Gastroesophageal sphincter (tissue), 4 donors: Measurements from ENCODE around the gene PDPR. TPM values are rescaled to one million over a fixed set of nuclear protein-coding genes. Genes with fewer than 3 reads are reported as not detected.
"Not testable (repeated sequence)": the region's sequence is repeated elsewhere in the genome, so short reads cannot be mapped to it uniquely, and the experiment has no call there.

Experiments
- ATAC-seq: fragments of 150-250 bp; one replicate; pipeline ENCODE4 v1.9.1; 2016; ENCODE audit warnings: mild to moderate bottlenecking, moderate library complexity
- H3K27ac ChIP-seq, 4 donors: fragments of 200-600 bp; sonication (generic) in 3 of 4; 1 replicate in 3 of 4; 2 replicates in 1 of 4; pipeline ENCODE4 v1.5.1; 2016 to 2019
- H3K27me3 ChIP-seq: fragments of 200-600 bp; sonication (generic); one replicate; pipeline ENCODE4 v1.5.1; 2019
- H3K36me3 ChIP-seq, 2 donors: fragments of 200-600 bp; sonication (generic); one replicate each; pipeline ENCODE4 v1.5.1; 2019; ENCODE audit warnings: control low read depth in 1 of 2
- H3K4me1 ChIP-seq, 3 donors: fragments of 200-600 bp; sonication (generic); 1 replicate in 2 of 3; 2 replicates in 1 of 3; pipeline ENCODE4 v1.5.1; 2016 to 2019; ENCODE audit warnings: control low read depth in 2 of 3
- H3K4me3 ChIP-seq, 2 donors: fragments of 200-600 bp; sonication (generic); one replicate each; pipeline ENCODE4 v1.5.1; 2019; ENCODE audit warnings: mild to moderate bottlenecking in 1 of 2, moderate library complexity in 1 of 2
- H3K9me3 ChIP-seq, 3 donors: fragments of 200-600 bp; sonication (generic); one replicate each; pipeline ENCODE4 v1.5.1; 2017 to 2019; ENCODE audit warnings: control low read depth in 2 of 3
- WGBS, 2 donors: methylation state at CpG; one replicate each; pipeline ENCODE4 v1.1.5; 2018; ENCODE audit warnings: low coverage in 1 of 2; 5-methylcytosine and 5-hydroxymethylcytosine counted together
- small RNA-seq, 4 donors: library from RNA; depleted of rRNA; stranded (forward); fragments of <200 nt; gene quantifications; one replicate each; pipeline ENCODE3, GENCODE V24; 2016
- total RNA-seq, 4 donors: library from RNA; depleted of rRNA; stranded (reverse); fragments of >200 nt; gene quantifications; one replicate each; pipeline ENCODE4 v1.1.0, GENCODE V29; 2016

PDPR gene
- total RNA-seq, 4 donors from 2014 or later, result 24.0 to 38.3 (median 29.8) TPM

- no CpG with 5 or more reads among the region's 12 CpGs for WGBS, 2 donors
- not testable (repeated sequence) for H3K4me3 ChIP-seq, H3K27me3 ChIP-seq, H3K9me3 ChIP-seq, H3K4me1 ChIP-seq, H3K36me3 ChIP-seq, H3K27ac ChIP-seq
- ATAC-seq, result peak; percentile 53
Observed at GRCh38 chr16:70196683-70197300, 82.7 kb downstream of the PDPR start.

DNA sequence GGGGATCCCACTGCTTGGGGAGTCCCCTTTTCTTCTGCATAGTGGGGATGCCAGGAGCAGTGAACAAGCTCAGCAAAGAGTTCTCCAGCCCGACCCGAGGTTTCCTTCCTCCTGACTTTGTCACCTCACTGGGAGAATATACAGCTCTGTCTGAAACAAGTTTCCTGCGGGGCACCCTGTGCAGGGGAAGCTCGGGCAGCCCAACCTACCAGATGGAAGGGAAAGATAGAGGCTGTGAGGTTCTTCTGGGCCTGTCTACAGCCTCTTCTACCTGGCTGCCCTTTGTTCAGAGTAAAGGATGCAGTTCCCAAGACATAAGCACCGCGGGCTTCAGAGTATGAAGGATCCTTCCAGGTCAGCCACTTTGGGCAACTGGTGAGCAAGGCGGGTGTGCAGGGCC, 83.5 kb downstream of the PDPR start:
- not testable (repeated sequence) for H3K9me3 ChIP-seq, H3K4me3 ChIP-seq, H3K27me3 ChIP-seq, ATAC-seq, H3K27ac ChIP-seq, H3K4me1 ChIP-seq, H3K36me3 ChIP-seq
- WGBS, 2 donors, result 83 to 95% methylated on average over 1 to 3 of the region's 7 CpGs

DNA sequence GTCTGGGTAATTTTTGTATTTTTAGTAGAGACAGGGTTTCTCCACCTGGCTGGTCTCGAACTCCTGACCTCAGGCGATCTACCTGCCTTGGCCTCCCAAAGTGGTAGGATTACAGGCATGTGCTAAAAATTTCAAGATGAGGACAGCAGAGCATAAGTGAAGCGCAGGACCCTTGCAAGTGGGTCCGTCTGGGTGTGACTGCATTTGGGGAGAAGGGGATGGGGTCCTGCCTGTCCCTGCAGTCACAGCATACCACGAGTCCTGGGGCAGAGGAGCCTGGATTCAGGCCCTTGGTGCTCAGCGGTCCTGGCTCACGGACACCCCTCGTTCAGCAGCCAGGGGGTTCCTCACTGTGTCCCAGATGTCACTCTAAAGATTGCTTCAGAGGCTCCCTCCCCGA, 84.1 kb downstream of the PDPR start:
- 67% methylated on average over 4 of the region's 9 CpGs; no CpG with 5 or more reads in 1 of the 2 donors for WGBS, 2 donors
- H3K36me3 ChIP-seq, ATAC-seq: not testable (repeated sequence)

DNA sequence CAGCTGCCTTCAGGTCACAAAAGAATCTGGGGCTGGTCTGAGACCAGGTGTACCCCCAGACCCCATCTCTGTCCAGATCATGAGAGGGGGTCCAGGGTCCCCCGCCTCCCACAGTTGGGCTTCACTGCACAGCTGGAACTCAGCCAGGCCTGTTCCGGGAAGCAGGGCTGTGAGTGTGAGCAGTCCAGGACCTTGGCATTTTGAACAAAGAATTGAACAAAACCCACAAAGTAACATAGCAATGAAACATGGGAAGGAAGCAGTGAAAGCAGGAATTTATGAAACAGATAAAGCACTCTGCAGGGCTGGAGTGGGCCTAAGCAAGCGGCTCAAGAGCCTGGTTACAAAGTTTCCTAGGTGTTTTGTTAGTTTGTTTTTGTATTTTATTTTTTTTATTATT, 84.5 kb downstream of the PDPR start:
- H3K36me3 ChIP-seq, H3K27ac ChIP-seq, H3K27me3 ChIP-seq, H3K4me3 ChIP-seq, ATAC-seq, H3K9me3 ChIP-seq, H3K4me1 ChIP-seq: not testable (repeated sequence)
- 39% methylated on average over 2 of the region's 3 CpGs; no CpG with 5 or more reads in 1 of the 2 donors for WGBS, 2 donors

More for the DNA sequence above, 84.1 kb downstream of the PDPR start:
- not testable (repeated sequence) for H3K4me3 ChIP-seq, H3K27ac ChIP-seq, H3K27me3 ChIP-seq, H3K4me1 ChIP-seq, H3K9me3 ChIP-seq

DNA sequence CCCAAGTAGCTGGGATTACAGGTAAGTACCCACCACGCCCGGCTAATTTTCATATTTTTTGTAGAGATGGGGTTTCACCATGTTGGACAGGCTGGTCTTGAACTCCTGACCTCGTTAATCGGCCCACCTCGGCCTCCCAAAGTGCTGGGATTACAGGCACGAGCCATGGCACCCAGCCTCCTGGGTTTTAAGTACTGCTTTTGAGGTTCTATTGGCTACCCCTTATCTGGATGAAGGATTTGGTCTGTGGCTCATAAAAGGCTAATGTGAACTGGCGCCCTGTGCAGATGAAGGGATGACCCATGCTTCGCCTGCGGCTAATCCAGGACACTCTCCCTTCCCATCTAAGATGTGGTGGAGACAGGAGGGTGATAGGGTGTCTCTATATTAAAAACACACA, 85.0 kb downstream of the PDPR start:
- not testable (repeated sequence) for H3K36me3 ChIP-seq, H3K4me3 ChIP-seq, H3K9me3 ChIP-seq, H3K4me1 ChIP-seq, H3K27ac ChIP-seq, H3K27me3 ChIP-seq, ATAC-seq
- WGBS, 2 donors, result 80 to 85% methylated on average over 1 to 9 of the region's 9 CpGs

- not testable (repeated sequence) for H3K36me3 ChIP-seq, ATAC-seq, H3K4me3 ChIP-seq, H3K27me3 ChIP-seq, H3K4me1 ChIP-seq, H3K27ac ChIP-seq, H3K9me3 ChIP-seq
- 85 to 89% methylated on average over 5 to 7 of the region's 8 CpGs for WGBS, 2 donors
Observed at GRCh38 chr16:70200063-70200462, 85.9 kb downstream of the PDPR start.

GRCh38 chr16:70203508-70203907, 89.4 kb downstream of the PDPR start:
- not testable (repeated sequence) for H3K4me1 ChIP-seq, H3K9me3 ChIP-seq, H3K36me3 ChIP-seq, H3K4me3 ChIP-seq, ATAC-seq, H3K27me3 ChIP-seq, H3K27ac ChIP-seq
- WGBS, 2 donors, result 32 to 81% methylated on average over 2 of the region's 7 CpGs

DNA sequence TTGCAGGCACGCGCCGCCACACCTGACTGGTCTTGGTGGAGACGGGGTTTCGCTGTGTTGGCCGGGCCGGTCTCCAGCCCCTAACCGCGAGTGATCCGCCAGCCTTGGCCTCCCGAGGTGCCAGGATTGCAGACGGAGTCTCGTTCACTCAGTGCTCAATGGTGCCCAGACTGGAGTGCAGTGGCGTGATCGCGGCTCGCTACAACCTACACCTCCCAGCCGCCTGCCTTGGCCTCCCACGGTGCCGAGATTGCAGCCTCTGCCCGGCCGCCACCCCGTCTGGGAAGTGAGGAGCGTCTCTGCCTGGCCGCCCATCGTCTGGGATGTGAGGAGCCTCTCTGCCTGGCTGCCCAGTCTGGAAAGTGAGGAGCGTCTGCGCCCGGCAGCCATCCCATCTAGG, 89.9 kb downstream of the PDPR start:
- H3K27me3 ChIP-seq, H3K4me3 ChIP-seq, ATAC-seq, H3K36me3 ChIP-seq, H3K27ac ChIP-seq, H3K9me3 ChIP-seq, H3K4me1 ChIP-seq: not testable (repeated sequence)
- WGBS, 2 donors, result no CpG with 5 or more reads among the region's 29 CpGs

DNA sequence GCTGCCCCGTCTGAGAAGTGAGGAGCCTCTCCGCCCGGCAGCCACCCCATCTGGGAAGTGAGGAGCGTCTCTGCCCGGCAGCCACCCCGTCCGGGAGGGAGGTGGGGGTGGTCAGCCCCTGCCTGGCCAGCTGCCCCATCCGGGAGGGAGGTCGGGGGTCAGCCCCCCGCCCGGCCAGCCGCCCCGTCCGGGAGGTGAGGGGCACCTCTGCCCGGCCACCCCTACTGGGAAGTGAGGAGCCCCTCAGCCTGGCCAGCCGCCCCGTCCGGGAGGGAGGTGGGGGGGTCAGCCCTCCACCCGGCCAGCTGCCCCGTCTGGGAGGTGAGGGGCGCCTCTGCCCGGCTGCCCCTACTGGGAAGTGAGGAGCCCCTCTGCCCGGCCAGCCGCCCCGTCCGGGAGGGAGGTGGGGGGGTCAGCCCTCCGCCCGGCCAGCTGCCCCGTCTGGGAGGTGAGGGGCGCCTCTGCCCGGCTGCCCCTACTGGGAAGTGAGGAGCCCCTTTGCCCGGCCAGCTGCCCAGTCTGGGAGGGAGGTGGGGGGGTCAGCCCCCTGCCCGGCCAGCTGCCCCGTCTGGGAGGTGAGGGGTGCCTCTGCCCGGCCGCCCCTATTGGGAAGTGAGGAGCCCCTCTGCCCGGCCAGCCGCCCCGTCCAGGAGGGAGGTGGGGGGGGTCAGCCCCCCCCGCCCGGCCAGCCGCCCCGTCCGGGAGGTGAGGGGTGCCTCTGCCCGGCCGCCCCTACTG, 90.7 kb downstream of the PDPR start:
- H3K27ac ChIP-seq, result not testable (repeated sequence)
- no CpG with 5 or more reads among the region's 46 CpGs for WGBS, 2 donors

GRCh38 chr16:70206382-70206781, 92.2 kb downstream of the PDPR start:
- not testable (repeated sequence) for H3K27me3 ChIP-seq, ATAC-seq, H3K36me3 ChIP-seq, H3K4me1 ChIP-seq, H3K9me3 ChIP-seq, H3K4me3 ChIP-seq, H3K27ac ChIP-seq
- 100% methylated on average over 1 to 2 of the region's 6 CpGs for WGBS, 2 donors

More for the DNA sequence above, 90.7 kb downstream of the PDPR start:
- H3K9me3 ChIP-seq, H3K36me3 ChIP-seq, H3K27me3 ChIP-seq, H3K4me1 ChIP-seq, ATAC-seq, H3K4me3 ChIP-seq: not testable (repeated sequence)

Small RNA genes within 50 kb of the gene (small RNA-seq; reads per million reads assigned to genes)
- 0 reads per million in 4 donors for gene AC009060.2

Other genes starting within 250 kb of the PDPR start
- gene CLEC18A, start 163.0 kb upstream of the PDPR start, total RNA-seq, result 1 to 10 TPM in 1 of 4 donors, under 1 TPM in 2, not detected in 1; 0.27 to 1.9 (median 0.31) TPM
- gene CLEC18C, start 59.5 kb downstream of the PDPR start, total RNA-seq, result not detected
- gene EXOSC6, start 137.6 kb downstream of the PDPR start, total RNA-seq, result 10 to 100 TPM; 23.0 to 31.1 (median 26.4) TPM
- gene AARS1, start 175.2 kb downstream of the PDPR start, total RNA-seq, result 100 to 1,000 TPM in 1 of 4 donors, 10 to 100 TPM in 3; 76.9 to 109 (median 81.6) TPM
- gene DDX19B, start 184.9 kb downstream of the PDPR start, total RNA-seq, result 10 to 100 TPM; 25.4 to 44.0 (median 30.4) TPM
- 10 to 100 TPM; 44.4 to 63.3 (median 50.7) TPM for gene DDX19A, start 232.6 kb downstream of the PDPR start, total RNA-seq